ENCODE measurements around the gene GNAQ. TPM values are rescaled to one million over a fixed set of nuclear protein-coding genes. Genes with fewer than 3 reads are reported as not detected.

Gene GNAQ
- total and polyA plus RNA-seq, 5 donors from 2014 or later = 8.5 to 79.4 (median 17.4) TPM

DNA sequence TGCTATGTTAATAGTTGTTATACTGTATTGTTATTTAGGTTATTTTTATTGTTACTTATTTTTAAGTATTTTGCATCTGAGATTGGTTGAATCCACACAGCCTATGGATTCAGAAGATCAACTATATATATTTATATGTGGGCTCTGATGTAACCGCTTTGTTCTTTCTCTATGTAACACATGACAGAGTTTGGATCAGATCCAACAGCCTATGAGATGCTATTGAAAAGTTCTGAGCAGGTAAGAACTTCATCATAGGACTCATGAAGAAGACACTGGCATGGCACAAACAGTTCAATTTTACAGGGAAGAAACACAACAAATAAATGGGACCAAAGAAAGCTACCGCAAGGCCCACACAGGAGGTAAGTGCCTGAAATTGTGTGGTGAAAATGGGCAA lies 93.4 kb downstream of the GNAQ start:
- H3K4me1 ChIP-seq (ENCODE audit: control insufficient read depth, insufficient read depth, low read length, poor library complexity, severe bottlenecking) = peaks cover 4% of the 10 kb centered on the region
- H3K27ac ChIP-seq (ENCODE audit: insufficient read depth, low read length, poor library complexity, severe bottlenecking) = no peak overlapping the region
- peaks cover 17% of the 10 kb centered on the region for H3K36me3 Mint-ChIP-seq
- ATAC-seq (ENCODE audit: low read depth in 2 of 2) (no peak), DNase-seq (no peak)
- H3K27ac Mint-ChIP-seq = no peak overlapping the region
- no peaks in the 10 kb centered on the region for H3K27me3 Mint-ChIP-seq
- H3K4me3 Mint-ChIP-seq = no peak overlapping the region
- H3K36me3 ChIP-seq (ENCODE audit: control insufficient read depth, insufficient read depth, low read length) = peaks cover 6% of the 10 kb centered on the region
- H3K9me3 ChIP-seq (ENCODE audit: control insufficient read depth in 2 of 2, low read length in 2 of 2) = no peaks in the 10 kb centered on the region
- H3K4me3 ChIP-seq (ENCODE audit: low read depth, low read length) = no peak overlapping the region
- peaks cover 23 to 61% (median 35%) of the 10 kb centered on the region in 4 donors for H3K4me1 Mint-ChIP-seq
- no peaks in the 10 kb centered on the region for H3K27me3 ChIP-seq (ENCODE audit: control insufficient read depth, insufficient read depth, low read length)
- H3K9me3 Mint-ChIP-seq = no peaks in the 10 kb centered on the region

DNA sequence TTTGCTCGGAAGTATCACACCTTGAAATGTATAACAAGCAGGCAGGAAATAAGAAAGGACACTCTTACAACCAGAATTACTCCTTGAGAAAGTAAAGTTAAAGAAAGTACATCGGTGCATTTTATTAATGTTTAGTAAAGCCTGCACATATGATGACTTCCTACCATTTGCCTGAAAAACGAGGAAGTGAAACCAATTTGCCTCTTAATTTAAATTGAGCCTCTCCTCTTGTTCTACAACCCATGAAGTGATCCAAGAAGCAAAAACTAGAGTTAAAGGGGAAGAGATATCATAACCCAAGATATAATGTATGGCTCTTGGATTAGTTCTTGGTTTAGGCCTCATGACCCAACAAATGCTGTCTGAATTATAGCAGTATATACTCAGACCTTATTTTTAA lies 95.6 kb downstream of the GNAQ start:
- no peaks in the 10 kb centered on the region for H3K9me3 Mint-ChIP-seq
- no peak overlapping the region for H3K4me3 ChIP-seq (ENCODE audit: low read depth, low read length)
- H3K4me1 ChIP-seq (ENCODE audit: control insufficient read depth, insufficient read depth, low read length, poor library complexity, severe bottlenecking) = no peaks in the 10 kb centered on the region
- no peak for ATAC-seq (ENCODE audit: low read depth in 2 of 2)
- no peak overlapping the region for H3K27ac ChIP-seq (ENCODE audit: insufficient read depth, low read length, poor library complexity, severe bottlenecking)
- H3K36me3 Mint-ChIP-seq = peaks cover 22% of the 10 kb centered on the region
- DNase-seq = no peak
- H3K27me3 ChIP-seq (ENCODE audit: control insufficient read depth, insufficient read depth, low read length) = no peaks in the 10 kb centered on the region
- peaks cover 26 to 55% (median 38%) of the 10 kb centered on the region in 4 donors for H3K4me1 Mint-ChIP-seq
- H3K4me3 Mint-ChIP-seq = no peak overlapping the region
- H3K9me3 ChIP-seq (ENCODE audit: control insufficient read depth in 2 of 2, low read length in 2 of 2) = no peaks in the 10 kb centered on the region
- no peaks in the 10 kb centered on the region for H3K27me3 Mint-ChIP-seq
- peaks cover 6% of the 10 kb centered on the region for H3K36me3 ChIP-seq (ENCODE audit: control insufficient read depth, insufficient read depth, low read length)
- no peak overlapping the region for H3K27ac Mint-ChIP-seq

DNA sequence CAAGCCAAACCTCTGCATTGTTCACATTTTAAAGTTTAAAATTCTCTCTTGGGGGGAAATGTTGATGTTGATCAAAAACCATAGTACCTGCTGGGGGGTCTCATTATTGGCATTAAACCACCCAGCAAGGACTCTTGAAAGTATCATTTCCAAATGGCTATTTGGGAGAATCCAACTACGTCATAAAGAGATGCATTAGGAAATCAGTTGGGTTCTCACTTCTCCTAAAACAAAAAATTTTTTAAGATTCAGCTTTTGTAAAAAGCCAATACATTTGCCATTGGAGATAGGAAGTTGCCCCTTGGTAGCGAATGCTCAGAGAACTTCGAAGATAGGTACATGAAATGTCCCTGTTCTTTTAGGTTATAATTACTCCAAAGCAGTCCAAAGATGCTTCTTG lies 96.4 kb downstream of the GNAQ start:
- no peak overlapping the region for H3K27ac Mint-ChIP-seq
- peaks cover 28 to 61% (median 41%) of the 10 kb centered on the region in 4 donors for H3K4me1 Mint-ChIP-seq

DNA sequence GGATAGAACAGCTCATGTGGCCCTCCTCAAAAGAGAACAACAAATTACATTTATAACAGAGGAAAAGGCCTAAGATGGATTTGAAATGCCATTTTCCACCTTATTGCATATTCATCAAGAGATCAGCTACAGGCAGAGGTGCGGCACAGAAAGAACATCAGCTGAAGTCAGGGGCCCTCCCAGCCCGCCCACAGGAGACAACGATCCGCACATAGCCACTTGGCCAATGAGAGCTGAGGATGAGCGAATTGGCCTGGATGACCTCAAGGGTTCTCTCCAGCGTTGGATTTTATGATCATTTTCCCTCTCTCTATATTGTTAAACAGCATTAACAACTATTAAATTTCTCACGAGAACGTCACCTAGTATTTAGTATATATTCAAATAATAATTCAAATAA lies 97.6 kb downstream of the GNAQ start:
- H3K27me3 ChIP-seq (ENCODE audit: control insufficient read depth, insufficient read depth, low read length) = no peaks in the 10 kb centered on the region
- H3K27ac ChIP-seq (ENCODE audit: insufficient read depth, low read length, poor library complexity, severe bottlenecking) = no peak overlapping the region
- H3K9me3 ChIP-seq (ENCODE audit: control insufficient read depth in 2 of 2, low read length in 2 of 2) = no peaks in the 10 kb centered on the region
- ATAC-seq (ENCODE audit: low read depth in 2 of 2) (no peak), DNase-seq (no peak)
- H3K4me1 ChIP-seq (ENCODE audit: control insufficient read depth, insufficient read depth, low read length, poor library complexity, severe bottlenecking) = no peaks in the 10 kb centered on the region
- Mint-ChIP-seq H3K27me3 (no peaks in the 10 kb centered on the region), H3K9me3 (no peaks in the 10 kb centered on the region), H3K4me3 (no peak overlapping the region), H3K36me3 (peaks cover 27% of the 10 kb centered on the region), H3K4me1 (peaks cover 26 to 58% (median 42%) of the 10 kb centered on the region in 4 donors), H3K27ac (peak overlapping the region in 1 of 3 donors; percentile 23)
- H3K36me3 ChIP-seq (ENCODE audit: control insufficient read depth, insufficient read depth, low read length) = peaks cover 6% of the 10 kb centered on the region
- H3K4me3 ChIP-seq (ENCODE audit: low read depth, low read length) = no peak overlapping the region

More for the DNA sequence above, 96.4 kb downstream of the GNAQ start:
- H3K4me3 Mint-ChIP-seq = no peak overlapping the region
- no peak for DNase-seq
- Histone ChIP-seq H3K27me3 (ENCODE audit: control insufficient read depth, insufficient read depth, low read length) (no peaks in the 10 kb centered on the region), H3K36me3 (ENCODE audit: control insufficient read depth, insufficient read depth, low read length) (peaks cover 6% of the 10 kb centered on the region), H3K27ac (ENCODE audit: insufficient read depth, low read length, poor library complexity, severe bottlenecking) (no peak overlapping the region), H3K4me1 (ENCODE audit: control insufficient read depth, insufficient read depth, low read length, poor library complexity, severe bottlenecking) (no peaks in the 10 kb centered on the region), H3K9me3 (ENCODE audit: control insufficient read depth in 2 of 2, low read length in 2 of 2) (no peaks in the 10 kb centered on the region), H3K4me3 (ENCODE audit: low read depth, low read length) (no peak overlapping the region)
- H3K36me3 Mint-ChIP-seq = peaks cover 23% of the 10 kb centered on the region
- no peaks in the 10 kb centered on the region for H3K9me3 Mint-ChIP-seq
- no peak for ATAC-seq (ENCODE audit: low read depth in 2 of 2)
- H3K27me3 Mint-ChIP-seq = no peaks in the 10 kb centered on the region

DNA sequence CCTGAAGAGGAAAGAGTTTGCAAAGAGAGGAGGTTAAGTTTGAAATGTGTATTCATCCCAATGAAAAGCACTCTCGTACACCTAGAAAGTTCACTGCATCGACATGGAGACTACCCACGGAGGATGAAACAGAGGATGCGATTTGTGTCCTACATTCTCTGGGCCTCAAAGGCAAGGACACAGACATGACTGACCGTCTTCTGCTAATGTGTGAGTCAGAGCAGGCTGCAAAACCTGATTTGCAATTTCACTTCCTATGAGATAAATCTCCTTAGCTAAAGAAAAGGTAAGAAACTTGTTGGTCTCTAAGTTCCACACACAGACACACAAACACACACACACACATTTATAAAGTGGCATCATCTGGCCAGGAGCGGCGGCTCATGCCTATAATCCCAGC lies 98.6 kb downstream of the GNAQ start:
- H3K36me3 Mint-ChIP-seq = peaks cover 25% of the 10 kb centered on the region
- H3K27ac Mint-ChIP-seq = peak overlapping the region in 2 of 3 donors; percentile 31 to 73
- H3K27me3 ChIP-seq (ENCODE audit: control insufficient read depth, insufficient read depth, low read length) = no peaks in the 10 kb centered on the region
- no peaks in the 10 kb centered on the region for H3K9me3 Mint-ChIP-seq
- no peak overlapping the region for H3K4me3 Mint-ChIP-seq
- H3K4me1 ChIP-seq (ENCODE audit: control insufficient read depth, insufficient read depth, low read length, poor library complexity, severe bottlenecking) = no peaks in the 10 kb centered on the region
- H3K9me3 ChIP-seq (ENCODE audit: control insufficient read depth in 2 of 2, low read length in 2 of 2) = no peaks in the 10 kb centered on the region
- ATAC-seq (ENCODE audit: low read depth in 2 of 2) (no peak), DNase-seq (no peak)
- peaks cover 25 to 52% (median 41%) of the 10 kb centered on the region in 4 donors for H3K4me1 Mint-ChIP-seq
- no peak overlapping the region for H3K27ac ChIP-seq (ENCODE audit: insufficient read depth, low read length, poor library complexity, severe bottlenecking)
- no peaks in the 10 kb centered on the region for H3K27me3 Mint-ChIP-seq
- H3K4me3 ChIP-seq (ENCODE audit: low read depth, low read length) = no peak overlapping the region
- peaks cover 6% of the 10 kb centered on the region for H3K36me3 ChIP-seq (ENCODE audit: control insufficient read depth, insufficient read depth, low read length)

DNA sequence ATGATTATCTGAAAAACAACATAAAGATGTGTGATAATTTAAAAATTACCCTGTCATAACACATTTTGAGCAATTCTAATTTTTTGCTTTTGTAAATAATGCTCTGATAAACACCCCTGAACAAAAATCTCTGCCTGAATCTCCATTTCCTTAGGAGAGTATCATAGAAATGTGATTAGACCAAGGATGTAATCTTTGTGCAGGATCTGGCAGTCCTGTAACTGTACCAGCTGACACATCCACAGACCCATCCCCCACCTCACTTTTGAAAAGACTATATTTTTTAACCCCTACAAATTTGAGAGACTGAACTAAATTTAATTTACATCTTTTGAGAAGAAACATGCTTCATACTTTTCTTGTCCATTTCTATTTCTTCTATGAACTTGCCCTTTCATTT lies 101.7 kb downstream of the GNAQ start:
- H3K36me3 ChIP-seq (ENCODE audit: control insufficient read depth, insufficient read depth, low read length) = no peaks in the 10 kb centered on the region
- Mint-ChIP-seq H3K4me3 (peak overlapping the region in 1 of 4 donors; percentile 15), H3K27me3 (no peaks in the 10 kb centered on the region), H3K4me1 (peaks cover 45 to 55% (median 51%) of the 10 kb centered on the region in 4 donors), H3K9me3 (no peaks in the 10 kb centered on the region), H3K27ac (no peak overlapping the region), H3K36me3 (peaks cover 26% of the 10 kb centered on the region)
- no peak overlapping the region for H3K27ac ChIP-seq (ENCODE audit: insufficient read depth, low read length, poor library complexity, severe bottlenecking)
- ATAC-seq (ENCODE audit: low read depth in 2 of 2) (no peak), DNase-seq (no peak)
- H3K4me3 ChIP-seq (ENCODE audit: low read depth, low read length) = no peak overlapping the region
- peaks cover 4% of the 10 kb centered on the region for H3K4me1 ChIP-seq (ENCODE audit: control insufficient read depth, insufficient read depth, low read length, poor library complexity, severe bottlenecking)
- H3K27me3 ChIP-seq (ENCODE audit: control insufficient read depth, insufficient read depth, low read length) = no peaks in the 10 kb centered on the region
- no peaks in the 10 kb centered on the region for H3K9me3 ChIP-seq (ENCODE audit: control insufficient read depth in 2 of 2, low read length in 2 of 2)

DNA sequence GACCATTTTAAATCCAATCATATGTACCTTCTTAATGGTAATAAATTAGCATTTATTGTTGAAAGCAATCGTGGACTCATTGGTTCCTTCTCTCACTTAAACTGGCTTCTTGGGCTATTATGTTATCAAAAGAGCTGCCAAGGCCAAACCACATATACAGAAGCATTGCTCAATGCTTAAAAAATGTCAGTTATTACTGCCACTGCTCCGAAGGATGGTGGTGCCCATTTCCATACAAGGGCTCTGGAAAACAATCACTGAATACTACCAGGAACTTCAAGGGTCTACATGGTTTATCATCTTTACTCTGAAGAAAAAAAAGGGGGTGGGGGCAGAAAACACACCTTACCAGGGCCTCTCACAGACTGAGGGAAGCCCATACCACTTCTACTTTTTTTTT lies 104.3 kb downstream of the GNAQ start:
- Mint-ChIP-seq H3K27ac (peak overlapping the region in 2 of 3 donors; percentile 32 to 45), H3K36me3 (peaks cover 13% of the 10 kb centered on the region), H3K4me1 (peaks cover 41 to 49% (median 44%) of the 10 kb centered on the region in 4 donors), H3K4me3 (no peak overlapping the region), H3K27me3 (no peaks in the 10 kb centered on the region), H3K9me3 (no peaks in the 10 kb centered on the region)
- peaks cover 4% of the 10 kb centered on the region for H3K4me1 ChIP-seq (ENCODE audit: control insufficient read depth, insufficient read depth, low read length, poor library complexity, severe bottlenecking)
- H3K9me3 ChIP-seq (ENCODE audit: control insufficient read depth in 2 of 2, low read length in 2 of 2) = no peaks in the 10 kb centered on the region
- peaks cover 4% of the 10 kb centered on the region for H3K36me3 ChIP-seq (ENCODE audit: control insufficient read depth, insufficient read depth, low read length)
- DNase-seq (no peak), ATAC-seq (ENCODE audit: low read depth in 2 of 2) (no peak)
- no peaks in the 10 kb centered on the region for H3K27me3 ChIP-seq (ENCODE audit: control insufficient read depth, insufficient read depth, low read length)
- no peak overlapping the region for H3K27ac ChIP-seq (ENCODE audit: insufficient read depth, low read length, poor library complexity, severe bottlenecking)
- no peak overlapping the region for H3K4me3 ChIP-seq (ENCODE audit: low read depth, low read length)

DNA sequence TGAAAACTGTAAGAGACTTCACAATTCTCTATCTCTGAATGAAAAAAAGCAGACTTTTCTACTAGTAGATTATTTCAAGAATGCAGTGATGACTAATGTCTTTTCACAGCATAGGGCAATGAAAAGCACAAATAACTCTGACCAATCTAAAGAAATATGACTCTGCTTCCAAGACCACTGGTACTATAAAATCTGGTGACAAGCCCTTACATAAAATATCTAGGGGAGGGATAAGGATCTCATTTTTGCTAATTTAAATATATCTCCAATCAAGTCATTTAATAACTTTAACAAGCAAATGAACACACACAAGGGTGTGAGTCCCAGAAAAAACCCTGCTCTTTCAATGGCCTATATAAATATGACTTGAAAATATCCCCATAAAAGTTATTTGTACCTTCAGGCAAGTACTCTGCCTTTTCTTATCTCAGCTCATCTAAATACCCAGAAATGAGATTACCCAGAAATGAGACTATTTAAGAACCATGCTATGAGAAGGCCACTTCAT lies 105.2 kb downstream of the GNAQ start:
- DNase-seq = peak in 1 of 3 donors; percentile 64

More for the DNA sequence above, 105.2 kb downstream of the GNAQ start:
- Mint-ChIP-seq H3K36me3 (peaks cover 17% of the 10 kb centered on the region), H3K27ac (peak overlapping the region in 2 of 3 donors; percentile 5 to 9), H3K9me3 (no peaks in the 10 kb centered on the region), H3K4me1 (peaks cover 38 to 46% (median 42%) of the 10 kb centered on the region in 4 donors), H3K27me3 (no peaks in the 10 kb centered on the region), H3K4me3 (peak overlapping the region in 1 of 4 donors; percentile 32)
- Histone ChIP-seq H3K36me3 (ENCODE audit: control insufficient read depth, insufficient read depth, low read length) (peaks cover 10% of the 10 kb centered on the region), H3K4me3 (ENCODE audit: low read depth, low read length) (no peak overlapping the region), H3K27ac (ENCODE audit: insufficient read depth, low read length, poor library complexity, severe bottlenecking) (no peak overlapping the region), H3K9me3 (ENCODE audit: control insufficient read depth in 2 of 2, low read length in 2 of 2) (no peaks in the 10 kb centered on the region), H3K4me1 (ENCODE audit: control insufficient read depth, insufficient read depth, low read length, poor library complexity, severe bottlenecking) (peaks cover 4% of the 10 kb centered on the region), H3K27me3 (ENCODE audit: control insufficient read depth, insufficient read depth, low read length) (no peaks in the 10 kb centered on the region)
- no peak for ATAC-seq (ENCODE audit: low read depth in 2 of 2)

Measured in CD4-positive, CD25-positive, alpha-beta regulatory T cell (primary cell).